AG04450 (cell line): ENCODE results near the gene IL1RAPL1. TPM values are rescaled to one million over a fixed set of nuclear protein-coding genes. Genes with fewer than 3 reads are reported as not detected.

Source experiments
- CTCF ChIA-PET: fragments of 300-600, 350-600 bp; formaldehyde crosslinking; extraction: SDS; loops from one replicate; lab custom pipeline; 2022; ENCODE audit warnings: antibody characterized with exemption, inconsistent platforms; lab: Charles Lee
- POLR2A ChIA-PET: fragments of 350-600 bp; formaldehyde crosslinking; extraction: SDS; loops from one replicate; lab custom pipeline; 2021; ENCODE audit warnings: antibody characterized with exemption, inconsistent platforms; lab: Yijun Ruan, JAX
- DNase-seq: peaks from one replicate; pipeline ENCODE4 v3.0.0-alpha.2; 2011; ENCODE audit warnings: low read depth, low spot score
- H3K27ac ChIP-seq: one replicate; pipeline ENCODE4 v1.5.1; 2012; ENCODE audit warnings: low read depth, low read length, control low read depth
- H3K27me3 ChIP-seq: one replicate; pipeline ENCODE4 v1.6.0; 2012; ENCODE audit warnings: low read length; ENCODE audit not compliant: control insufficient read depth, insufficient read depth
- H3K4me3 ChIP-seq: 2 replicates; pipeline ENCODE4 v1.5.1; 2011; ENCODE audit warnings: mild to moderate bottlenecking, low read depth, low read length, control low read depth
- H3K9me3 ChIP-seq: 2 replicates; pipeline ENCODE4 v1.5.1; 2012; ENCODE audit warnings: low read length; ENCODE audit not compliant: control insufficient read depth, insufficient read depth
- polyA plus RNA-seq: library from polyadenylated mRNA; depleted of rRNA; stranded (reverse); fragments of >200 nt; gene quantifications from 2 replicates; pipeline ENCODE4 v1.2.3, GENCODE V29; 2011
- TF ChIP-seq, protein P1 (sequence below): IDR thresholded peaks from 2 replicates; pipeline ENCODE4 v1.5.1; 2011; ENCODE audit warnings: low read depth, low read length, control low read depth, inconsistent platforms

The IL1RAPL1 gene
- polyA plus RNA-seq, 1 experiment, result 0.93 TPM

DNA sequence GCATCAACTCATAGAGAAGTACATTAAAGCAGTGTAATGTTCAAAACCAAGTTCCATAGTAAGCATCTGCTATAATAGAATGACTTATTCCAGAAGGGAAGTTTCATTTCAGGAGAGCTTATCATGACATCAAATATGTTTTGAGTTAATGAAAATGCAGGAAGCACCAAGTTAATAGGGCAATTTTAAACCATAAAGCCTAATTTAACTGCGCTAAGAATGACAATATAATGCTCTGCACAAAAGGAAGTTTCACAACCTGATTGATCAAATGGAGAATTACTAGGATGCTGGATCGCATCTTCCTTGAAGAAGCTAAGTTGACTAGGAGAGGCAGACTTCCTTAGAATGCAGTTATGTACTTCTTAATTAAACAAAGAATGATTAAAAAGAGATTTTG, 1211.2 kb downstream of the IL1RAPL1 start:
- ChIA-PET POLR2A (no interaction called here), CTCF (no interaction called here)
- DNase-seq, result no peak
- H3K27me3 ChIP-seq, result no peaks in the 10 kb centered on the region
- H3K9me3 ChIP-seq, result no peaks in the 10 kb centered on the region
- H3K4me3 ChIP-seq, result no peak overlapping the region
- H3K27ac ChIP-seq, result no peak overlapping the region
- TF ChIP-seq, protein P1, sequence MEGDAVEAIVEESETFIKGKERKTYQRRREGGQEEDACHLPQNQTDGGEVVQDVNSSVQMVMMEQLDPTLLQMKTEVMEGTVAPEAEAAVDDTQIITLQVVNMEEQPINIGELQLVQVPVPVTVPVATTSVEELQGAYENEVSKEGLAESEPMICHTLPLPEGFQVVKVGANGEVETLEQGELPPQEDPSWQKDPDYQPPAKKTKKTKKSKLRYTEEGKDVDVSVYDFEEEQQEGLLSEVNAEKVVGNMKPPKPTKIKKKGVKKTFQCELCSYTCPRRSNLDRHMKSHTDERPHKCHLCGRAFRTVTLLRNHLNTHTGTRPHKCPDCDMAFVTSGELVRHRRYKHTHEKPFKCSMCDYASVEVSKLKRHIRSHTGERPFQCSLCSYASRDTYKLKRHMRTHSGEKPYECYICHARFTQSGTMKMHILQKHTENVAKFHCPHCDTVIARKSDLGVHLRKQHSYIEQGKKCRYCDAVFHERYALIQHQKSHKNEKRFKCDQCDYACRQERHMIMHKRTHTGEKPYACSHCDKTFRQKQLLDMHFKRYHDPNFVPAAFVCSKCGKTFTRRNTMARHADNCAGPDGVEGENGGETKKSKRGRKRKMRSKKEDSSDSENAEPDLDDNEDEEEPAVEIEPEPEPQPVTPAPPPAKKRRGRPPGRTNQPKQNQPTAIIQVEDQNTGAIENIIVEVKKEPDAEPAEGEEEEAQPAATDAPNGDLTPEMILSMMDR, result no peak

DNA sequence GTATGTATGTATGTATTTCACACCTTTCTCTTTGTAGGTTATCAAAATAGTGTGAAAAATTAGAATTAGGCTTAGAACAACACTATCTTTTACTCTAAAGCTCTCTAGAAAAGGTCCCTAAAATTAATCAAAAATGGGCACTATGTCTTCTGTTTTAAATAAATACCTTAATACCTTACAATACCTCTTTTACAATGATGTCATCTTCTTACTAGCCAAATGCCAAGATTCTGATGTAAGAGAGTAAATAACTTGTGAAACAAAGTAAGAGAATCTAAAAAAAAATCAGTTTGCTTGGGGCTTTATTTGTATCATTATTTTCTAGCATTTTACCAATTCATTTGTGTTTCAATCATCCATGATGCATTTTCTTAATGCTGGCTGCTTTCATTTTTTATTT, 1225.9 kb downstream of the IL1RAPL1 start:
- CTCF ChIA-PET, result no interaction called here

DNA sequence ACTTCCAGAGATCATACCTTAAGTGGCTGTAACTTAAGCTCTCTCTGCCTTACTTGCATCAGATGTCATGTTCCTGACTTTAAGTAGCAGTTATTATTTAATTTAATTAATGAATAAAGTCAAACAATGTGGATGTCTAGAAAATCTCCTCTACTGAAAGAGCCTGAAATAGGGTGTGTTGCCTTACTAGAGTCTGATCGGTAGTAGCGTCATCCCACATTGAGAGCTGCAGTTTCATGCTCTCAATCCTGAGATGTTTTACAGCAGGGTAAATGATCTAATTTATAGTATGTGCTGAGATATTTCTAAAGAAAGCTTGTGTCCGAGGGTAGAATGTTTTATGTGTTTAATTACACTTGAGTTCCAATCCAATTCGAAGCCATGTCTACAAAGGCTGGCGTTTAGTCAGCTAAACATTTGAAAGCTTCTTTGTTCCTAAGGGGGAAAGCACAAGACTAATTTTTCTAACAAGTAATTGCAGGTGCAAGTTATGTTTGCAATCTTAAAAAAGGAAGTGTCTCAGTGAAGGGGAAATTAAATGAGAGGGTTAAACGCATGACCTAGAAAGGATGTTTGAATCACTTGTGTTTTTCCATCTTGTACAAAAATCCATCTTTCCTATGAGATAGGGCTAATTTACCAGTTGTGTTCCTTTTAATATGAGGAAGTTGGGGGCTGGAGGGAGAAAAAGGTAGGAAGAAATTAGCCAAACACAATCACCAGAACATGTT, 1237.1 kb downstream of the IL1RAPL1 start:
- Histone ChIP-seq H3K27me3 (no peaks in the 10 kb centered on the region), H3K4me3 (no peak overlapping the region), H3K9me3 (no peaks in the 10 kb centered on the region), H3K27ac (no peak overlapping the region)
- TF ChIP-seq, protein P1, result no peak
- CTCF ChIA-PET, result no interaction called here
- POLR2A ChIA-PET, result no interaction called here
- no peak for DNase-seq

More for the DNA sequence above, 1225.9 kb downstream of the IL1RAPL1 start:
- no peak for DNase-seq
- no peak overlapping the region for H3K4me3 ChIP-seq
- H3K27ac ChIP-seq, result no peak overlapping the region
- H3K9me3 ChIP-seq, result no peaks in the 10 kb centered on the region
- TF ChIP-seq, protein P1, result no peak
- H3K27me3 ChIP-seq, result no peaks in the 10 kb centered on the region
- POLR2A ChIA-PET, result no interaction called here

DNA sequence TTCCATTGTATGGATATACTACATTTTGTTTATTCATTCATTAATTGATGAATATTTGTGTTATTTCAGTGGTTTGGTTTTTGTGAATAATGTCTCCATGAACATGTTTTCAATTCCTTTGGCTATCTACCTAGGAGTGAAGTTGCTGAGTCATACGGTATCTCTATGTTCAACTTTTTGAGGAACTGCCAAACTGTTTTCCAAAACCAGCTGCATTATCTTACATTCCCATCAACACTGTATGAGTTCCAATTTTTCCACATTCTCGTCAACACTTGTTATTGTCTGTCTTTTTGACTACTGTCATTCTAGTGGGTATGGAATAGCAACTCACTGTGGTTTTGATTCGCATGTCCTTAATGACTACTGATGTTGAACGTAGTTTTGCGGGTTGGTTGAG, 1239.5 kb downstream of the IL1RAPL1 start:
- TF ChIP-seq, protein P1, result no peak
- DNase-seq, result no peak
- no peak overlapping the region for H3K4me3 ChIP-seq

GRCh38 chrX:29834311-29834710, 1247.1 kb downstream of the IL1RAPL1 start:
- no peaks in the 10 kb centered on the region for H3K9me3 ChIP-seq
- TF ChIP-seq, protein P1, result no peak
- no peak overlapping the region for H3K4me3 ChIP-seq
- no peak overlapping the region for H3K27ac ChIP-seq
- H3K27me3 ChIP-seq, result no peaks in the 10 kb centered on the region
- CTCF ChIA-PET, result no interaction called here
- POLR2A ChIA-PET, result no interaction called here
- no peak for DNase-seq

More for the DNA sequence above, 1239.5 kb downstream of the IL1RAPL1 start:
- no peaks in the 10 kb centered on the region for H3K27me3 ChIP-seq
- H3K27ac ChIP-seq, result no peak overlapping the region
- POLR2A ChIA-PET, result no interaction called here
- H3K9me3 ChIP-seq, result no peaks in the 10 kb centered on the region
- CTCF ChIA-PET, result no interaction called here
